GM12878 (cell line): ENCODE measurements around the gene CFAP299. TPM values are rescaled to one million over a fixed set of nuclear protein-coding genes. Genes with fewer than 3 reads are reported as not detected.

Experiments used
- ATAC-seq: fragments of 200-7000 bp; cut with Tn5 transposase; 3 replicates; pipeline ENCODE4 v1.9.1; 2020; ENCODE audit warnings: mild to moderate bottlenecking, moderate library complexity
- BruUV-seq: library from RNA; stranded (reverse); fragments of 400-500 nt; replicated peaks from 2 replicates; lab custom pipeline; 2021; lab: Mats Ljungman, UMichigan
- CTCF ChIA-PET: fragments of 300-600 bp; sonication (Branson Sonifier 250); formaldehyde crosslinking; extraction: SDS; loops from one replicate; lab custom pipeline; 2021; ENCODE audit warnings: inconsistent platforms; lab: Yijun Ruan, JAX
- POLR2A ChIA-PET: fragments of 350-600 bp; formaldehyde crosslinking; extraction: SDS; loops from one replicate; lab custom pipeline; 2021; ENCODE audit warnings: inconsistent platforms; lab: Charles Lee
- RAD21 ChIA-PET: fragments of 300-600 bp; sonication (Branson Sonifier 250); formaldehyde crosslinking; loops from one replicate; lab custom pipeline; 2023; ENCODE audit warnings: antibody characterized with exemption; ENCODE audit not compliant: unreplicated experiment; lab: Charles Lee
- SMC1A ChIA-PET: fragments of 300-600 bp; sonication (Branson Sonifier 250); formaldehyde crosslinking; loops from one replicate; lab custom pipeline; 2023; ENCODE audit not compliant: unreplicated experiment, uncharacterized antibody; lab: Charles Lee
- DNase-seq: peaks from one replicate; pipeline ENCODE4 v3.0.0-alpha.2; 2011; ENCODE audit warnings: low read depth, low spot score
- FAIRE-seq: peaks from 3 replicates; lab custom pipeline; 2011; peaks lifted over from hg19 to GRCh38; lab: Jason Lieb, UNC
- H2AFZ ChIP-seq: 2 replicates; pipeline ENCODE4 v1.6.0; 2011; ENCODE audit warnings: low read depth, low read length, control low read depth; ENCODE audit not compliant: control insufficient read depth
- H3K27ac ChIP-seq: 2 replicates; pipeline ENCODE4 v1.5.1; 2011; ENCODE audit warnings: control low read depth; ENCODE audit not compliant: control insufficient read depth, insufficient read depth
- H3K27me3 ChIP-seq, 2 experiments: replicated peaks in 1 of 2; 2 replicates each; pipeline versions ENCODE4 v1.6.0 to v1.6.1; 2011; ENCODE audit warnings: low read length in 1 of 2; ENCODE audit not compliant: control insufficient read depth in 2 of 2, insufficient read depth in 2 of 2
- H3K36me3 ChIP-seq, 2 experiments: 2 replicates each; pipeline ENCODE4 v1.5.1; 2011; ENCODE audit warnings: low read length in 1 of 2; ENCODE audit not compliant: control insufficient read depth in 2 of 2, insufficient read depth in 2 of 2
- H3K4me1 ChIP-seq: 2 replicates; pipeline ENCODE4 v1.6.1; 2011; ENCODE audit warnings: mild to moderate bottlenecking, low read length, moderate library complexity, mixed read lengths; ENCODE audit not compliant: control insufficient read depth, insufficient read depth
- H3K4me2 ChIP-seq: 2 replicates; pipeline ENCODE4 v1.6.0; 2011; ENCODE audit warnings: control low read depth; ENCODE audit not compliant: control insufficient read depth, insufficient read depth
- H3K4me3 ChIP-seq: fragments of 200-600 bp; sonication (generic); 2 replicates; pipeline ENCODE4 v1.5.1; 2016
- H3K79me2 ChIP-seq: 2 replicates; pipeline ENCODE4 v1.6.0; 2011; ENCODE audit warnings: low read length; ENCODE audit not compliant: control insufficient read depth, insufficient read depth
- H3K9ac ChIP-seq: 2 replicates; pipeline ENCODE4 v1.8.0; 2011; ENCODE audit warnings: low read length, control low read depth, mixed read lengths; ENCODE audit not compliant: control insufficient read depth, insufficient read depth
- H3K9me3 ChIP-seq: replicated peaks from 3 replicates; pipeline ENCODE4 v1.5.1; 2011; ENCODE audit warnings: mild to moderate bottlenecking, low read length; ENCODE audit not compliant: control insufficient read depth, insufficient read depth
- H4K20me1 ChIP-seq: 2 replicates; pipeline ENCODE4 v1.6.0; 2011; ENCODE audit not compliant: control insufficient read depth, insufficient read depth
- FOS ChIP-seq: IDR thresholded peaks from 3 replicates; pipeline ENCODE4 v1.6.1; 2011; ENCODE audit warnings: borderline replicate concordance; ENCODE audit not compliant: insufficient read length; ENCODE audit errors: extremely low read depth
- SUZ12 ChIP-seq: fragments of 200-600 bp; sonication (generic); IDR thresholded peaks from one replicate; pipeline ENCODE4 v1.6.1; 2018; ENCODE audit warnings: antibody characterized with exemption, mild to moderate bottlenecking; ENCODE audit not compliant: unreplicated experiment
- WRNIP1 ChIP-seq: IDR thresholded peaks from 2 replicates; pipeline ENCODE4 v1.6.1; 2011; ENCODE audit warnings: low read depth, low read length, improper control_type of control experiment, borderline replicate concordance
- ZNF217 ChIP-seq: fragments of 450-650 bp; IDR thresholded peaks from 2 replicates; pipeline ENCODE4 v1.6.1; 2017; ENCODE audit warnings: antibody characterized with exemption, mild to moderate bottlenecking
- WGBS: methylation state at CpG from one replicate; pipeline ENCODE4 v1.1.6; 2016; ENCODE audit warnings: low lambda C conversion rate; ENCODE audit not compliant: insufficient replicate concordance, insufficient coverage; ENCODE audit errors: missing lambda C conversion rate; 5-methylcytosine and 5-hydroxymethylcytosine counted together
- in situ Hi-C: fragments of 300-500 bp; cut with MboI; formaldehyde crosslinking; loops from 9 replicates; pipeline ENCODE4 v1.14.3; 2018; ENCODE audit warnings: mixed read lengths
- intact Hi-C: fragments of 100-400 bp; cut with micrococcal nuclease; formaldehyde crosslinking; loops from one replicate; pipeline ENCODE4 v1.14.2; 2022; ENCODE audit not compliant: unreplicated experiment
- polyA plus RNA-seq, 11 experiments: library from polyadenylated mRNA; depleted of rRNA in 4 of 11; unstranded in 6 of 11; stranded (reverse) in 5 of 11; fragments of >200 nt; fragmentation: Nextera tagmentation in 4 of 11; fragmentation: Illumina TruSeq in 1 of 11; extraction: Ambion mirVana in 4 of 11; extraction: Trizol in 1 of 11; gene quantifications; 1 replicate in 1 of 11; 2 replicates in 10 of 11; pipeline versions ENCODE4 v1.2.1 to v1.2.3, GENCODE V29; 2011 to 2016; ENCODE audit warnings: inconsistent platforms in 2 of 11, missing spikeins in 2 of 11, low read depth in 1 of 11
- total RNA-seq, 4 experiments: library from RNA; depleted of rRNA in 3 of 4; stranded (reverse); fragments of >200 nt in 3 of 4; fragmentation: Illumina TruSeq in 1 of 4; extraction: Trizol in 1 of 4; gene quantifications; 2 replicates each; pipeline versions ENCODE4 v1.2.1 to v1.2.3, GENCODE V29; 2013 to 2021
- TF ChIP-seq, protein P1 (sequence below): fragments of 450-650 bp; IDR thresholded peaks from 2 replicates; pipeline ENCODE4 v1.6.1; 2017; ENCODE audit warnings: mild to moderate bottlenecking, moderate library complexity

CFAP299 gene
- total and polyA plus RNA-seq, 10 of the 15 experiments (the other 5 are each of a cell fraction or from before 2014, with no cell fraction given) = 0.06 to 0.34 TPM; not detected in 8

GRCh38 chr4:80382090-80382832, 46.7 kb downstream of the CFAP299 start (continued):
- TF ChIP-seq WRNIP1 = no peak

DNA sequence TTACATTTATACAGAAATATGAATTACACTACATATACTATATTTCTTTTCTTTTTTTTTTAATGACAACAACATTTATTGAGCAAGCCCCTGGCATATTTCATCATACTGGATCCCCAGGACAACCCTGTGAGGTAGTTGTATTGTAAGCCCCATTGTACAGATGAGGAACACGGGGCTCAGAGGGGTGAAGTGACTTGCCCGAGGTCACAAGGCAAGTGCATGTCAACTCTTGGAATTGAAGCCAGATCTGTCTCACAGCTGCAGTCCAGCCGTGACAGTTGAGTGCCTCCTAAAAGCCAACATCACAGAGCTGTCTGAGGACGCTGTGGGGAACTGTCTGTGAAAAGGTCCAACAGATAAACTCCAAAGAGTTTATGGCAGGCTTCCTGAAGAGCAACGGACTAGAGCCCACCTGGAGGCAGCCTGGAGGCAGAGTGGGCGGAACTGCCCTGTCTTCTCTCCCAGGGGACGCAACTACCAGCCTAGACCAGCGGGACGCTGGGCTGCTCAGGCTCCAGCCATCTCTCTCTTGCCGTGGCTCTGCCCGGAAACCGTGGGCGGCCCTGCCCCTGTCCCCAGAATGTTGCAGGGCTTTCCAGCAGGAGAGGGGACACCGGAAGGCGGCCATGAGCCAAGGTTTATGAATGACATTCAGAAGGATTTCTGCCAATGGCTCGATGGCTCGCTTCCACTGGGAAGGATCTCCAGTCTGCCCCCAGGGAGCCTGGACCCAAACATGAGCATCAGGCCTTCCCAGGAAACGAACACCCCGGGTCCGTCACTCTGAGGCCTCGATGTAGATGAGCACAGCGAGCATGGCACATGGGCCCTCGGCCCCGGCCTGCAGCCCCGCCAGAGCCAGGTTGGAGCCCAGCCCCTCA, 50.1 kb downstream of the CFAP299 start:
- Histone ChIP-seq H3K4me3 (no peak overlapping the region), H3K27ac (no peak overlapping the region), H3K79me2 (no peaks in the 10 kb centered on the region), H3K36me3 (no peaks in the 10 kb centered on the region), H3K27me3 (no peaks in the 10 kb centered on the region), H3K4me1 (no peaks in the 10 kb centered on the region), H3K9ac (no peak overlapping the region), H3K4me2 (no peak overlapping the region), H2AFZ (no peak overlapping the region), H4K20me1 (no peaks in the 10 kb centered on the region), H3K9me3 (no peaks in the 10 kb centered on the region; the same call in 2 of the 3 replicates)
- no peak for ATAC-seq
- ChIA-PET POLR2A (no interaction called here), CTCF (no interaction called here), SMC1A (no interaction called here), RAD21 (no interaction called here)
- BruUV-seq = no TSS peak
- in situ Hi-C loops (no loop called here), intact Hi-C loops (no loop called here)
- no peak for DNase-seq
- TF ChIP-seq FOS = no peak
- no peak for TF ChIP-seq SUZ12
- TF ChIP-seq ZNF217 = no peak
- TF ChIP-seq, protein P1, sequence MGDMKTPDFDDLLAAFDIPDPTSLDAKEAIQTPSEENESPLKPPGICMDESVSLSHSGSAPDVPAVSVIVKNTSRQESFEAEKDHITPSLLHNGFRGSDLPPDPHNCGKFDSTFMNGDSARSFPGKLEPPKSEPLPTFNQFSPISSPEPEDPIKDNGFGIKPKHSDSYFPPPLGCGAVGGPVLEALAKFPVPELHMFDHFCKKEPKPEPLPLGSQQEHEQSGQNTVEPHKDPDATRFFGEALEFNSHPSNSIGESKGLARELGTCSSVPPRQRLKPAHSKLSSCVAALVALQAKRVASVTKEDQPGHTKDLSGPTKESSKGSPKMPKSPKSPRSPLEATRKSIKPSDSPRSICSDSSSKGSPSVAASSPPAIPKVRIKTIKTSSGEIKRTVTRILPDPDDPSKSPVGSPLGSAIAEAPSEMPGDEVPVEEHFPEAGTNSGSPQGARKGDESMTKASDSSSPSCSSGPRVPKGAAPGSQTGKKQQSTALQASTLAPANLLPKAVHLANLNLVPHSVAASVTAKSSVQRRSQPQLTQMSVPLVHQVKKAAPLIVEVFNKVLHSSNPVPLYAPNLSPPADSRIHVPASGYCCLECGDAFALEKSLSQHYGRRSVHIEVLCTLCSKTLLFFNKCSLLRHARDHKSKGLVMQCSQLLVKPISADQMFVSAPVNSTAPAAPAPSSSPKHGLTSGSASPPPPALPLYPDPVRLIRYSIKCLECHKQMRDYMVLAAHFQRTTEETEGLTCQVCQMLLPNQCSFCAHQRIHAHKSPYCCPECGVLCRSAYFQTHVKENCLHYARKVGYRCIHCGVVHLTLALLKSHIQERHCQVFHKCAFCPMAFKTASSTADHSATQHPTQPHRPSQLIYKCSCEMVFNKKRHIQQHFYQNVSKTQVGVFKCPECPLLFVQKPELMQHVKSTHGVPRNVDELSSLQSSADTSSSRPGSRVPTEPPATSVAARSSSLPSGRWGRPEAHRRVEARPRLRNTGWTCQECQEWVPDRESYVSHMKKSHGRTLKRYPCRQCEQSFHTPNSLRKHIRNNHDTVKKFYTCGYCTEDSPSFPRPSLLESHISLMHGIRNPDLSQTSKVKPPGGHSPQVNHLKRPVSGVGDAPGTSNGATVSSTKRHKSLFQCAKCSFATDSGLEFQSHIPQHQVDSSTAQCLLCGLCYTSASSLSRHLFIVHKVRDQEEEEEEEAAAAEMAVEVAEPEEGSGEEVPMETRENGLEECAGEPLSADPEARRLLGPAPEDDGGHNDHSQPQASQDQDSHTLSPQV = no peak
- FAIRE-seq = no peak
- WGBS = 56% methylated on average over 25 of the region's 25 CpGs
